ENCODE measurements around the gene ZSWIM5.

DNA sequence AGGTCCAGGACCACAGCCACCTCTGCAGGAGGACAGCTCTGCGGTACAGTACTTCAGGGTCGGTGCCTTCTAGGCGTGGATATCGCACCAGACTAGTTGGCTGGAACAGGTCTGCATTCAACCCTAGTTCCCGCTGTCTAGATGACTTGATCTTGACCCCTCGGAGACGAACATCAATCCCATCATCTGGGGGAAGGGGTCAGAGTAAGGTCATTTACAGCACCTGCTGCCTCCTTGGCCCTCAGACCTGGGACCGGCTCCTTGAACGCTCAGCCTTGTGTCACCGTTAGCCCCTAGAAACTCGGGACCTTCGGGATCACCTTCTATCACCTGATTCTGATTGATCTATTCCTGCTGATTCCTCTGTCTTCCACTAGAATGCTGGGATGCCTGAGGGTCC lies 197.9 kb downstream of the ZSWIM5 start:
- TF ChIP-seq POLR2A (IDR thresholded peaks at IDR 0.05) = no peak
- TF ChIP-seq, protein P1, sequence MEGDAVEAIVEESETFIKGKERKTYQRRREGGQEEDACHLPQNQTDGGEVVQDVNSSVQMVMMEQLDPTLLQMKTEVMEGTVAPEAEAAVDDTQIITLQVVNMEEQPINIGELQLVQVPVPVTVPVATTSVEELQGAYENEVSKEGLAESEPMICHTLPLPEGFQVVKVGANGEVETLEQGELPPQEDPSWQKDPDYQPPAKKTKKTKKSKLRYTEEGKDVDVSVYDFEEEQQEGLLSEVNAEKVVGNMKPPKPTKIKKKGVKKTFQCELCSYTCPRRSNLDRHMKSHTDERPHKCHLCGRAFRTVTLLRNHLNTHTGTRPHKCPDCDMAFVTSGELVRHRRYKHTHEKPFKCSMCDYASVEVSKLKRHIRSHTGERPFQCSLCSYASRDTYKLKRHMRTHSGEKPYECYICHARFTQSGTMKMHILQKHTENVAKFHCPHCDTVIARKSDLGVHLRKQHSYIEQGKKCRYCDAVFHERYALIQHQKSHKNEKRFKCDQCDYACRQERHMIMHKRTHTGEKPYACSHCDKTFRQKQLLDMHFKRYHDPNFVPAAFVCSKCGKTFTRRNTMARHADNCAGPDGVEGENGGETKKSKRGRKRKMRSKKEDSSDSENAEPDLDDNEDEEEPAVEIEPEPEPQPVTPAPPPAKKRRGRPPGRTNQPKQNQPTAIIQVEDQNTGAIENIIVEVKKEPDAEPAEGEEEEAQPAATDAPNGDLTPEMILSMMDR (IDR thresholded peaks at IDR 0.05 in 4 of 5, conservative IDR thresholded peaks at IDR 0.05 in 1 of 5) = no peak

Data from gastrocnemius medialis (tissue), 4 donors.